GM13977 (cell line): ENCODE measurements around the gene YWHAH.

ENCODE experiments used
- DNase-seq: peaks from one replicate; pipeline ENCODE4 v3.0.0; 2012; ENCODE audit warnings: low spot score
- in situ Hi-C: fragments of 300-500 bp; cut with MboI; formaldehyde crosslinking; loops from one replicate; pipeline ENCODE4 v1.12.0; 2022; ENCODE audit warnings: low sequenced_read_pairs, low pct_unique_long_range_greater_than_20kb, mixed read lengths, inconsistent platforms; ENCODE audit not compliant: unreplicated experiment
- TF ChIP-seq, protein P1 (sequence below): IDR thresholded peaks from 2 replicates; pipeline ENCODE4 v1.5.1; 2012; ENCODE audit warnings: mild to moderate bottlenecking, control low read depth; ENCODE audit not compliant: insufficient read depth; ENCODE audit errors: extremely low read depth, missing control alignments

YWHAH gene

GRCh38 chr22:31944700-31945442 is 536 bp downstream of the YWHAH start:
- DNase-seq, result peak; percentile 42
- TF ChIP-seq, protein P1, sequence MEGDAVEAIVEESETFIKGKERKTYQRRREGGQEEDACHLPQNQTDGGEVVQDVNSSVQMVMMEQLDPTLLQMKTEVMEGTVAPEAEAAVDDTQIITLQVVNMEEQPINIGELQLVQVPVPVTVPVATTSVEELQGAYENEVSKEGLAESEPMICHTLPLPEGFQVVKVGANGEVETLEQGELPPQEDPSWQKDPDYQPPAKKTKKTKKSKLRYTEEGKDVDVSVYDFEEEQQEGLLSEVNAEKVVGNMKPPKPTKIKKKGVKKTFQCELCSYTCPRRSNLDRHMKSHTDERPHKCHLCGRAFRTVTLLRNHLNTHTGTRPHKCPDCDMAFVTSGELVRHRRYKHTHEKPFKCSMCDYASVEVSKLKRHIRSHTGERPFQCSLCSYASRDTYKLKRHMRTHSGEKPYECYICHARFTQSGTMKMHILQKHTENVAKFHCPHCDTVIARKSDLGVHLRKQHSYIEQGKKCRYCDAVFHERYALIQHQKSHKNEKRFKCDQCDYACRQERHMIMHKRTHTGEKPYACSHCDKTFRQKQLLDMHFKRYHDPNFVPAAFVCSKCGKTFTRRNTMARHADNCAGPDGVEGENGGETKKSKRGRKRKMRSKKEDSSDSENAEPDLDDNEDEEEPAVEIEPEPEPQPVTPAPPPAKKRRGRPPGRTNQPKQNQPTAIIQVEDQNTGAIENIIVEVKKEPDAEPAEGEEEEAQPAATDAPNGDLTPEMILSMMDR, result no peak
- in situ Hi-C loops, result loop anchor here (10.0 kb wide), 1 partner anchor 280 kb away; the partner anchor contains the start of gene PISD

- DNase-seq, result no peak
- in situ Hi-C loops, result loop anchor here (10.0 kb wide), 1 partner anchor 281 kb away; the partner anchor contains the start of gene PISD
- TF ChIP-seq, protein P1, result no peak
These were observed 1.1 kb downstream of the YWHAH start for GRCh38 chr22:31945443-31945855.

- in situ Hi-C loops, result loop anchor here (10.0 kb wide), 1 partner anchor 281 kb away; the partner anchor contains the start of gene PISD
- TF ChIP-seq, protein P1, result peak; percentile 3
These were observed 1.8 kb downstream of the YWHAH start for GRCh38 chr22:31945971-31946680.

GRCh38 chr22:31947296-31947695 is 3.0 kb downstream of the YWHAH start:
- peak; percentile 61 for DNase-seq
- in situ Hi-C loops, result loop anchor here (10.0 kb wide), 1 partner anchor 282 kb away; the partner anchor contains the start of gene PISD
- TF ChIP-seq, protein P1, result peak; percentile 82

More at GRCh38 chr22:31945971-31946680, 1.8 kb downstream of the YWHAH start:
- DNase-seq, result no peak

DNA sequence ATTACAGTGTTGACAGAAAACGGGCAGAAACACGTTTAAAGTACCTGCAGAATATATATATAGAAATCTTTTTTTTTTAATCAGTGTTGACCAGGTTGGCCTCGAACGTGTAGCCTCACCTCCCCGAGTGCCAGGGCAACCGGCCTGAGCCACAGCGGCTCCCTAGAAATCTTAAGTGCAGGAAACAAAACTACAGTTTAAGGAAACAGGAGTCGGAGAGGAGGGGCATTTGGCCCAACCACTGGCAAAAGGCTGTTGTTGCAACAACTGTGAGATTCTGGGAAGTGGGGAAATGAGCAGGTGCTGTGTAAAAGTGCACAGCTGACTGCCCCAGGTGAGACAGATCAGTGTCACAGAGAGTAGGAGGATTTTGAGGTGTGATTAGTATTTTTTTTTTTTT is 3.7 kb downstream of the YWHAH start:
- in situ Hi-C loops, result loop anchor here (10.0 kb wide), 1 partner anchor 283 kb away; the partner anchor contains the start of gene PISD
- no peak for DNase-seq
- TF ChIP-seq, protein P1, result no peak

GRCh38 chr22:31950226-31950625 is 5.9 kb downstream of the YWHAH start:
- DNase-seq, result no peak
- in situ Hi-C loops, result loop anchor here (10.0 kb wide), 1 partner anchor 75 kb away; no protein-coding TSS in a partner anchor
- TF ChIP-seq, protein P1, result no peak
